ENCODE measurements around the gene PODNL1. TPM values are rescaled to one million over a fixed set of nuclear protein-coding genes. Genes with fewer than 3 reads are reported as not detected.

PODNL1 gene
- polyA plus RNA-seq, 2 donors: 3.9 to 5.3 TPM

DNA sequence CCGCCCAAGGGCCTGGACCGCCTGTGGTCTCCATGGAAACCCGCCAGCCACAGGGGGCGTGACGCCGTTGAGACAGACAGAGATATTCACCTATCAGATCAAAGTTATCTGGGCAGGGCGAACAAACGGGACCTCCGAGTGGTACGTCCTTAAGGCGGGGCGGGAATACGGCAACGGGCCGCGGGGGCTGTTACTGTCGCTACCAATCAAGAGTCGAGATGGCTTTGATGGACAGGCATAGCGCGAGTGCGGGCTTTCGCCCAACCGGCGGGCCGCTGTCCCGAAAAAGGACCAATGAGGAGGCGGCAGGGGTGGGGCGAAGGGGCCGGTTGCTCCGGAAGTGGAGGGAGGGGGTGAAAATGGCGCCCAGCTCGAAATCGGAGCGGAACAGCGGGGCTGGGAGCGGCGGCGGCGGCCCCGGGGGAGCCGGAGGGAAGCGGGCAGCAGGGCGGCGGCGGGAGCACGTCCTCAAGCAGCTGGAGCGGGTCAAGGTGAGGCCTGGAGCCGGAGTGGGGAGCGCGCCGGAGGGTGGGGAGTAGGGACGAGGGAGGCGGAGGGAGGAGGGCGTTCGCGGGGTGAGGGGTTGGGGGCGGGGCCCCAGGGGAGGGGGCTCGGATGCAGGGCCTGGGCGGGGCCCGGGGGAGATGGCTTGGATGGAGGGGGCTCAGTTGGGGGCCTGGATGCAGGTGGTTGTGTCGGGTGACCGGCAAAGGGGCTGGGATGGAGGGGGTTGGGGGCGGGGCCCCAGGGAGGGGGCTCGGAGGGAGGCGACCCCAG is 14.1 kb upstream of the PODNL1 start, which contains the start of gene DCAF15:
DCAF15 (plus strand) TSS at position 356 of the 777 bp plus-strand sequence; CDS start at position 360, 4 bp downstream.
- peaks cover 4 to 14% of the 10 kb centered on the region in 2 donors for H3K4me1 ChIP-seq (ENCODE audit: control insufficient read depth in 2 of 2, insufficient read depth in 2 of 2, low read length in 1 of 2)
- 0 to 1% methylated on average over 52 to 63 of the region's 65 CpGs for WGBS, 2 donors

DNA sequence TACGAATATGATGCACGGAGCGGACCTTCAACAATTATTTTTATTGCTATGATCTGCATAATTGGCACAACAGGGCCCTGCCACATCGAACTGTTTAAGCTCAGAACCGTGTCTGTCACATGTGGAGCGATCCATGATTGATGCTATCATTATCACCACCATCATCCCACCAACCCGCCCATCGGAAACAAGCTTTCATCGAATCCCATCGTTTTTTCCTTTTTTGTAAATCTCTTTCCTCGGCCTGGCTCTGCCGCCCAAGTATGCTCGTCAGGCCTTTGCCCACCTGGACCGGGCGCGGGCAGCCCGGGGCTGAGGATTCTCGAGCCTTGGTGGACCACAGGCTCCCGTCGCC is 13.6 kb upstream of the PODNL1 start:
- H3K4me3 ChIP-seq (ENCODE audit: low read depth in 1 of 2, low read length in 2 of 2): peak overlapping the region in 1 of 2 donors; percentile 69
- H3K4me1 ChIP-seq (ENCODE audit: control insufficient read depth in 2 of 2, insufficient read depth in 2 of 2, low read length in 1 of 2): peaks cover 4 to 14% of the 10 kb centered on the region in 2 donors
- WGBS, 2 donors: 10 to 11% methylated on average over 20 of the region's 20 CpGs
- H3K9me3 ChIP-seq (ENCODE audit: control insufficient read depth in 2 of 2, insufficient read depth in 1 of 2, low read depth in 1 of 2, low read length in 1 of 2): no peaks in the 10 kb centered on the region
- H3K27ac ChIP-seq (ENCODE audit: low read depth in 2 of 2, low read length in 1 of 2): no peak overlapping the region
- H3K36me3 ChIP-seq (ENCODE audit: control insufficient read depth in 2 of 2, insufficient read depth in 2 of 2, low read length in 1 of 2): peaks cover 0 to 14% of the 10 kb centered on the region in 2 donors
- no peaks in the 10 kb centered on the region for H3K27me3 ChIP-seq (ENCODE audit: control insufficient read depth in 1 of 2, insufficient read depth in 2 of 2, low read length in 2 of 2)

More for the DNA sequence above, 14.1 kb upstream of the PODNL1 start, which contains the start of gene DCAF15:
- peak within 1 kb of the TSS; percentile 82 to 92 for H3K27ac ChIP-seq (ENCODE audit: low read depth in 2 of 2, low read length in 1 of 2)
- H3K36me3 ChIP-seq (ENCODE audit: control insufficient read depth in 2 of 2, insufficient read depth in 2 of 2, low read length in 1 of 2): peaks cover 0 to 16% of the 10 kb centered on the region in 2 donors
- no peaks in the 10 kb centered on the region for H3K27me3 ChIP-seq (ENCODE audit: control insufficient read depth in 1 of 2, insufficient read depth in 2 of 2, low read length in 2 of 2)
- H3K9me3 ChIP-seq (ENCODE audit: control insufficient read depth in 2 of 2, insufficient read depth in 1 of 2, low read depth in 1 of 2, low read length in 1 of 2): no peaks in the 10 kb centered on the region
- peak within 1 kb of the TSS; percentile 69 to 98 for H3K4me3 ChIP-seq (ENCODE audit: low read depth in 1 of 2, low read length in 2 of 2)

DNA sequence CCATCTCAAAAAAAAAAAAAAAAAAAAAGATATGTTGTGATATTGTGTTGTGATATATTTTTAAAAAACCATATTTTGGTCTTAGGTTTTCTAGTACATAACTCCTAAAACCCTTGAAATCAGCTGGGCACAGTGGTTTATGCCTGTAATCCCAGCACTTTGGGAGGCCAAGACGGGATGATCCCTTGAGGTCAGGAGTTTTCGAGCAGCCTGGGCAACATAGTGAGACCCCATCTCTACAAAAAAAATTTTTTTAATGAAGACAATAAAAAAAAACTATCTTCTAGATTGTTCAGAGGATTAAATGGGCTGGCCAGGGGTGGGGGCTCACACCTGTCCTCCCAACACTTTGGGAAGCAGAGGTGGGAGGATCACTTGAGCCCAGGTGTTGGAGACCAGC is 12.8 kb upstream of the PODNL1 start:
- Histone ChIP-seq H3K9me3 (ENCODE audit: control insufficient read depth in 2 of 2, insufficient read depth in 1 of 2, low read depth in 1 of 2, low read length in 1 of 2) (no peaks in the 10 kb centered on the region), H3K4me1 (ENCODE audit: control insufficient read depth in 2 of 2, insufficient read depth in 2 of 2, low read length in 1 of 2) (peaks cover 4 to 14% of the 10 kb centered on the region in 2 donors), H3K27me3 (ENCODE audit: control insufficient read depth in 1 of 2, insufficient read depth in 2 of 2, low read length in 2 of 2) (no peaks in the 10 kb centered on the region), H3K36me3 (ENCODE audit: control insufficient read depth in 2 of 2, insufficient read depth in 2 of 2, low read length in 1 of 2) (peaks cover 0 to 8% of the 10 kb centered on the region in 2 donors), H3K27ac (ENCODE audit: low read depth in 2 of 2, low read length in 1 of 2) (no peak overlapping the region), H3K4me3 (ENCODE audit: low read depth in 1 of 2, low read length in 2 of 2) (no peak overlapping the region)
- 87 to 88% methylated on average over 2 of the region's 2 CpGs for WGBS, 2 donors

- Histone ChIP-seq H3K9me3 (ENCODE audit: control insufficient read depth in 2 of 2, insufficient read depth in 1 of 2, low read depth in 1 of 2, low read length in 1 of 2) (no peaks in the 10 kb centered on the region), H3K4me1 (ENCODE audit: control insufficient read depth in 2 of 2, insufficient read depth in 2 of 2, low read length in 1 of 2) (no peaks in the 10 kb centered on the region), H3K27ac (ENCODE audit: low read depth in 2 of 2, low read length in 1 of 2) (no peak overlapping the region), H3K4me3 (ENCODE audit: low read depth in 1 of 2, low read length in 2 of 2) (no peak overlapping the region), H3K36me3 (ENCODE audit: control insufficient read depth in 2 of 2, insufficient read depth in 2 of 2, low read length in 1 of 2) (no peaks in the 10 kb centered on the region), H3K27me3 (ENCODE audit: control insufficient read depth in 1 of 2, insufficient read depth in 2 of 2, low read length in 2 of 2) (no peaks in the 10 kb centered on the region)
- WGBS, 2 donors: 63 to 69% methylated on average over 4 of the region's 4 CpGs
Measured at GRCh38 chr19:13946414-13946813, 8.2 kb upstream of the PODNL1 start.

DNA sequence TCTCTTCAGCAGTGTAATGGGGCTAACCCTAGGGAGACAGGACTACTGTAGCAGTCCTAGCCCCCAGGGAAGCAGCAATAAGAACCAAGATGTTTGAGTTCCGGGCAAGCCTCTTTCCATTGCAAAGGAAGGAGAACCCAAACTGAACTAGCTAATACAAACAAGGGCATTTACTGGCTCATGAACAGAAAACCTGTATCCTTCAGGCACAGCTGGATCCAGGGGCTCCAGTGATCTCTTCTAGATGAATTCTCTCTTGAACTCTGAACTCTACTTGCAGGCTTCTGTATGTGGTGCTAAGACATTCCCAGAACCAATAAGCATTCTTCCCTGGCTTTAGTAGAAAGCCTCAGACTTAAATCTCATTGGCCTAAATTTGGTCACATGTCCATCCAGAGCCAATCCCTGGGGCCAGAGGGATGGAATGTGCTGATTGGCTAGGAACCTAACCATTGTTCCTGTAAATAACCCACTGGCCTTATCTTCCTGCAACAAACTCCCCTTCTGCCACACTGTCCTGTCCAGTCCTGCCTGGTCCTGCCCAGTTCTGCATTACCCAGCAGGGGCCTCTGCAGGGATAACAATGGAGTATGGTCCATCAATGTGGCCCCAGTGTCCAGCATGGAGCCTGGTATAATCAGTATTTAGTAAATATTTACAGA is 3.9 kb upstream of the PODNL1 start:
- Histone ChIP-seq H3K4me3 (ENCODE audit: low read depth in 1 of 2, low read length in 2 of 2) (no peak overlapping the region), H3K9me3 (ENCODE audit: control insufficient read depth in 2 of 2, insufficient read depth in 1 of 2, low read depth in 1 of 2, low read length in 1 of 2) (no peaks in the 10 kb centered on the region), H3K36me3 (ENCODE audit: control insufficient read depth in 2 of 2, insufficient read depth in 2 of 2, low read length in 1 of 2) (no peaks in the 10 kb centered on the region), H3K4me1 (ENCODE audit: control insufficient read depth in 2 of 2, insufficient read depth in 2 of 2, low read length in 1 of 2) (peaks cover 0 to 4% of the 10 kb centered on the region in 2 donors), H3K27me3 (ENCODE audit: control insufficient read depth in 1 of 2, insufficient read depth in 2 of 2, low read length in 2 of 2) (no peaks in the 10 kb centered on the region), H3K27ac (ENCODE audit: low read depth in 2 of 2, low read length in 1 of 2) (no peak overlapping the region)
- WGBS, 2 donors: 98 to 100% methylated on average over 1 of the region's 1 CpG

DNA sequence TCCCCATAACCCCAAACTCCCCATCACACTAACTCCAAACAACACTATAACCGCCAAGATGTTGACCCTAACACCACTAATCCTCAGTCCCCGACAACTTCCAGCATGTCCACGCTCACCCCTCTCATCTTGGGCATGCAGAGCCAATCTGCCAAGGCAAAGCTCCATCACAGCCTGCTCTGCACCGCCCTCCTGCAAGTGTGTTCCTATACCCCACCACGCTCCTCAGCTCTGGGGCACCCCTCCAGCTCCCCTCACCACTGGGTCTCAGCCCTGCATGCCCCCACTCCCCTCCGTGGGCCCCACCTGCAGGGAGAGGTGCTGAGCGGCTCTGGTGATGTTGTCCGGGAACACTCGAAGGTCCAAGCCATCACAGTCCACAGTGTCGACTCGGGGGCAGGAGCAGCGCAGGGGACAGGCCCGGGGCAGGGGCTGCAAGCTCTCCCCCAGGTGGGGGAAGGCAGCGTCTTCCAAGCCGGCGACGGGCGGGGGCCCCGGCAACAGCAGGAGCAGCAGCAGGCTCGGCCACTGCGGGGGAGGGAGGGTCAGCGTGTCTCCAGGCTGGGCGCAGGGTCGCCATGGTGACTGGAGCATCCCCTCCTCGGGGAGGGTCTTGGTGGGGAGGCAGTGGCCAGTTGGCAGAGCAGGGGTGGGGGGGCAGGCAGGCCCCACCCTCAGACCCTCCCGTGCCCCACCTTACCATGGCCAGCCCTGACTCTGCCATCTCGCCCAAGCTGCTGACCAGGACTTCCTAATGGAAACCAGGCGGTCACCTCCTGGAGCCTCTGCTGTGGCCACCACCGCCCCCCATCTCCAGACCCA is 527 bp downstream of the PODNL1 start:
- no peaks in the 10 kb centered on the region for H3K36me3 ChIP-seq (ENCODE audit: control insufficient read depth in 2 of 2, insufficient read depth in 2 of 2, low read length in 1 of 2)
- H3K4me3 ChIP-seq (ENCODE audit: low read depth in 1 of 2, low read length in 2 of 2): no peak overlapping the region
- 14 to 18% methylated on average over 27 to 29 of the region's 29 CpGs for WGBS, 2 donors
- peaks cover 0 to 8% of the 10 kb centered on the region in 2 donors for H3K4me1 ChIP-seq (ENCODE audit: control insufficient read depth in 2 of 2, insufficient read depth in 2 of 2, low read length in 1 of 2)
- H3K9me3 ChIP-seq (ENCODE audit: control insufficient read depth in 2 of 2, insufficient read depth in 1 of 2, low read depth in 1 of 2, low read length in 1 of 2): peaks cover 0 to 5% of the 10 kb centered on the region in 2 donors
- H3K27ac ChIP-seq (ENCODE audit: low read depth in 2 of 2, low read length in 1 of 2): no peak overlapping the region
- no peaks in the 10 kb centered on the region for H3K27me3 ChIP-seq (ENCODE audit: control insufficient read depth in 1 of 2, insufficient read depth in 2 of 2, low read length in 2 of 2)

DNA sequence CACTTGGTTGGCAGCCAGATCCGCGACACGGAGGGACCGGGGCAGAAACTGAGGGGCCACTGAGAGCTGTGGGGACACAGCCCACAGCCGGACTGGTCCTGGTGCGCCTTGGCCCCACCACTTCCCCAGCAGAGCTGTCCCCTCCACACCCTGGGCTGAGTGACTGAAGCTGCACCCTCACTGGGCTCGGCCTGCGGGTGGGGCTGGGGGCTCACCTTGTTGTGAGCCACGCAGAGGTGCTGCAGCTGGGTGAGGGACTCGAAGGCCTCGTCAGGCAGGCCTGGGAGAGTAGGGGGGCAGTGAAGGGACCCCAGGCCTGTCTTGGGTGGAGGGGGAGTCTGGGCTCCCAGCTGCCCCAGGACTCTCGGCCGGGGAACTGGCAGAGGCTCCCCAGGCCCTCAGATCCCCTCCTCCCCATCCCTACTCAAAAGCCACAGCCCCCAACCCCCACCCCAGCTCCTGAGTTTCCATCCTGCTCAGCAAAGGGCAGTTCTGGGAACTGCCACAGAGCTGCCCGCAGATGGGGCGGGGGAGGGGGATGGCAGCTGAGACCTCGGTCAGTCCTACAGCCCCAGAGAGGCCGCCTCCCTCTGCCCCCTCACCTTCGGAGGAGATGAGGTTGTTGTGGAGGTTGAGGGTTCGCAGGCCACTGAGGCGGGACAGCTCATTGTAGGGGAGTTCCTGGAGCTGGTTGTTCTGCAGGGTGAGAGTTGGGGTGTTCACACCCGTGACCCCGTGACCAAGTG is 2.3 kb downstream of the PODNL1 start:
- H3K4me3 ChIP-seq (ENCODE audit: low read depth in 1 of 2, low read length in 2 of 2): no peak overlapping the region
- no peak overlapping the region for H3K27ac ChIP-seq (ENCODE audit: low read depth in 2 of 2, low read length in 1 of 2)
- no peaks in the 10 kb centered on the region for H3K27me3 ChIP-seq (ENCODE audit: control insufficient read depth in 1 of 2, insufficient read depth in 2 of 2, low read length in 2 of 2)
- H3K9me3 ChIP-seq (ENCODE audit: control insufficient read depth in 2 of 2, insufficient read depth in 1 of 2, low read depth in 1 of 2, low read length in 1 of 2): peaks cover 0 to 5% of the 10 kb centered on the region in 2 donors
- H3K36me3 ChIP-seq (ENCODE audit: control insufficient read depth in 2 of 2, insufficient read depth in 2 of 2, low read length in 1 of 2): peaks cover 3 to 5% of the 10 kb centered on the region in 2 donors
- 68 to 78% methylated on average over 22 of the region's 22 CpGs for WGBS, 2 donors
- peaks cover 0 to 8% of the 10 kb centered on the region in 2 donors for H3K4me1 ChIP-seq (ENCODE audit: control insufficient read depth in 2 of 2, insufficient read depth in 2 of 2, low read length in 1 of 2)

DNA sequence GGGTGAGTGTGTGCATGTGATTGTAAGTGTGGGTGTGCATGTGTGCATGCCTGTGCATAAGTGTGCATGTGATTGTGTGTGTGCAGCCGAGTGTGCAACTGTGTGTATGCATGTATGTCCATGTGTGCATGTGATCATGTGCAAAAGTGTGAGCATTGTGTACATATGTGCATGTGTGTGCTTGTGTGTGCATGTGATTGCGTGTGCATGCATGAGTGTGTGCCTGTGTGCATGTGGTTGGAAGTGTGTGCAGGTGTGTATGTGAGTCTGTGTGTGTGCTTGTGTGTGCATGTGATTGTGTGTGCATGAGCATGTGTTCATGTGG is 3.5 kb downstream of the PODNL1 start:
- Histone ChIP-seq H3K36me3 (ENCODE audit: control insufficient read depth in 2 of 2, insufficient read depth in 2 of 2, low read length in 1 of 2) (peaks cover 5 to 11% of the 10 kb centered on the region in 2 donors), H3K27ac (ENCODE audit: low read depth in 2 of 2, low read length in 1 of 2) (no peak overlapping the region), H3K27me3 (ENCODE audit: control insufficient read depth in 1 of 2, insufficient read depth in 2 of 2, low read length in 2 of 2) (no peaks in the 10 kb centered on the region), H3K4me1 (ENCODE audit: control insufficient read depth in 2 of 2, insufficient read depth in 2 of 2, low read length in 1 of 2) (peaks cover 0 to 8% of the 10 kb centered on the region in 2 donors), H3K4me3 (ENCODE audit: low read depth in 1 of 2, low read length in 2 of 2) (no peak overlapping the region), H3K9me3 (ENCODE audit: control insufficient read depth in 2 of 2, insufficient read depth in 1 of 2, low read depth in 1 of 2, low read length in 1 of 2) (peaks cover 0 to 5% of the 10 kb centered on the region in 2 donors)
- WGBS, 2 donors: 92 to 95% methylated on average over 2 of the region's 2 CpGs

GRCh38 chr19:13932911-13933393 is 5.3 kb downstream of the PODNL1 start:
- Histone ChIP-seq H3K27me3 (ENCODE audit: control insufficient read depth in 1 of 2, insufficient read depth in 2 of 2, low read length in 2 of 2) (no peaks in the 10 kb centered on the region), H3K4me3 (ENCODE audit: low read depth in 1 of 2, low read length in 2 of 2) (no peak overlapping the region), H3K36me3 (ENCODE audit: control insufficient read depth in 2 of 2, insufficient read depth in 2 of 2, low read length in 1 of 2) (peaks cover 5 to 19% of the 10 kb centered on the region in 2 donors), H3K4me1 (ENCODE audit: control insufficient read depth in 2 of 2, insufficient read depth in 2 of 2, low read length in 1 of 2) (peaks cover 0 to 8% of the 10 kb centered on the region in 2 donors), H3K9me3 (ENCODE audit: control insufficient read depth in 2 of 2, insufficient read depth in 1 of 2, low read depth in 1 of 2, low read length in 1 of 2) (peaks cover 0 to 5% of the 10 kb centered on the region in 2 donors), H3K27ac (ENCODE audit: low read depth in 2 of 2, low read length in 1 of 2) (no peak overlapping the region)
- WGBS, 2 donors: 83 to 88% methylated on average over 41 to 42 of the region's 42 CpGs

All from esophagus (tissue), 2 donors.